Smooth muscle cell of the brain vasculature (primary cell): ENCODE data around the gene PDE3B.
"Not testable (repeated sequence)": the region's sequence is repeated elsewhere in the genome, so short reads cannot be mapped to it uniquely, and the experiment has no call there.

Experiments
- DNase-seq: peaks from one replicate; pipeline ENCODE4 v3.0.0-alpha.2; 2012; ENCODE audit warnings: low read depth, low spot score

The PDE3B gene

GRCh38 chr11:14743667-14744066, 100.1 kb downstream of the PDE3B start:
- DNase-seq, result not testable (repeated sequence)

GRCh38 chr11:14746857-14747395, 103.3 kb downstream of the PDE3B start:
- DNase-seq, result no peak

GRCh38 chr11:14748090-14748489, 104.5 kb downstream of the PDE3B start:
- no peak for DNase-seq

- no peak for DNase-seq
These were observed 107.3 kb downstream of the PDE3B start for GRCh38 chr11:14750911-14751310.

- no peak for DNase-seq
These were observed 108.4 kb downstream of the PDE3B start for GRCh38 chr11:14751975-14752407.

- no peak for DNase-seq
These were observed 111.5 kb downstream of the PDE3B start for GRCh38 chr11:14755140-14755539.

- DNase-seq, result no peak
These were observed 112.7 kb downstream of the PDE3B start for GRCh38 chr11:14756349-14756748.

- not testable (repeated sequence) for DNase-seq
These were observed 115.9 kb downstream of the PDE3B start for GRCh38 chr11:14759300-14760012.

GRCh38 chr11:14764179-14764578, 120.6 kb downstream of the PDE3B start:
- DNase-seq, result no peak

- no peak for DNase-seq
These were observed 121.2 kb downstream of the PDE3B start for GRCh38 chr11:14764579-14765527.

- DNase-seq, result no peak
These were observed 123.0 kb downstream of the PDE3B start for GRCh38 chr11:14766585-14766984.

- no peak for DNase-seq
These were observed 125.1 kb downstream of the PDE3B start for GRCh38 chr11:14768526-14769188.

GRCh38 chr11:14773755-14774154, 130.2 kb downstream of the PDE3B start:
- no peak for DNase-seq

GRCh38 chr11:14774721-14775120, 131.1 kb downstream of the PDE3B start:
- no peak for DNase-seq

- no peak for DNase-seq
These were observed 132.3 kb downstream of the PDE3B start for GRCh38 chr11:14775897-14776296.

- not testable (repeated sequence) for DNase-seq
These were observed 134.9 kb downstream of the PDE3B start for GRCh38 chr11:14778460-14778859.

GRCh38 chr11:14783788-14784187, 140.2 kb downstream of the PDE3B start:
- DNase-seq, result no peak

- no peak for DNase-seq
These were observed 140.6 kb downstream of the PDE3B start for GRCh38 chr11:14784230-14784629.

- no peak for DNase-seq
These were observed 146.4 kb downstream of the PDE3B start for GRCh38 chr11:14789879-14790484.

- no peak for DNase-seq
These were observed 149.9 kb downstream of the PDE3B start for GRCh38 chr11:14793546-14793945.

- not testable (repeated sequence) for DNase-seq
These were observed 152.4 kb downstream of the PDE3B start for GRCh38 chr11:14796028-14796427.
